HepG2 (cell line): Measurements from ENCODE around the gene KIAA0232. TPM values are rescaled to one million over a fixed set of nuclear protein-coding genes. Genes with fewer than 3 reads are reported as not detected.

Experiments used
- ATF7-NPFF ChIP-seq: sonication (generic); formaldehyde crosslinking; IDR thresholded peaks from 2 replicates; pipeline ENCODE4 v1.8.1; 2023; ENCODE audit warnings: mild to moderate bottlenecking, low read depth, missing genetic modification reagents, moderate library complexity
- CHCHD3 ChIP-seq: sonication (generic); formaldehyde crosslinking; IDR thresholded peaks from 2 replicates; pipeline ENCODE4 v1.8.0; 2022; ENCODE audit warnings: mild to moderate bottlenecking, missing genetic modification reagents, moderate library complexity
- KMT2B ChIP-seq: IDR thresholded peaks from 2 replicates; pipeline ENCODE4 v1.6.1; 2016; ENCODE audit warnings: missing genetic modification reagents, missing compliant biosample characterization
- RXRB ChIP-seq: IDR thresholded peaks from 2 replicates; pipeline ENCODE4 v1.6.1; 2016; ENCODE audit warnings: borderline replicate concordance, missing genetic modification reagents, missing compliant biosample characterization
- SETDB1 ChIP-seq: sonication (generic); formaldehyde crosslinking; IDR thresholded peaks from 2 replicates; pipeline ENCODE4 v1.5.1; 2020; ENCODE audit warnings: missing genetic modification reagents, mild to moderate bottlenecking, borderline replicate concordance
- SMYD3 ChIP-seq: sonication (generic); formaldehyde crosslinking; IDR thresholded peaks from 2 replicates; pipeline ENCODE4 v1.8.1; 2023; ENCODE audit warnings: mild to moderate bottlenecking, missing genetic modification reagents
- ZBTB3 ChIP-seq: sonication (generic); formaldehyde crosslinking; IDR thresholded peaks from 2 replicates; pipeline ENCODE4 v1.4.0; 2020; ENCODE audit warnings: low read depth, mild to moderate bottlenecking, moderate library complexity, missing genetic modification reagents, borderline replicate concordance
- ZFYVE20 ChIP-seq: sonication (generic); formaldehyde crosslinking; IDR thresholded peaks from 2 replicates; pipeline ENCODE4 v1.8.0; 2023; ENCODE audit warnings: low read depth, mild to moderate bottlenecking, moderate library complexity, missing genetic modification reagents, borderline replicate concordance
- ZNF432 ChIP-seq: sonication (generic); formaldehyde crosslinking; IDR thresholded peaks from 2 replicates; pipeline ENCODE4 v1.5.0; 2020; ENCODE audit warnings: missing genetic modification reagents, mild to moderate bottlenecking, borderline replicate concordance
- ZNF446 ChIP-seq: sonication (generic); formaldehyde crosslinking; IDR thresholded peaks from 2 replicates; pipeline ENCODE4 v1.5.0; 2020; ENCODE audit warnings: mild to moderate bottlenecking, missing genetic modification reagents
- ZNF761 ChIP-seq: sonication (generic); formaldehyde crosslinking; conservative IDR thresholded peaks from 2 replicates; pipeline ENCODE4 v1.4.0; 2020; ENCODE audit warnings: mild to moderate bottlenecking, missing genetic modification reagents
- polyA plus RNA-seq, 8 experiments: library from polyadenylated mRNA; depleted of rRNA in 3 of 8; stranded (reverse) in 7 of 8; unstranded in 1 of 8; fragments of >200 nt; fragmentation: Illumina TruSeq in 4 of 8; extraction: Trizol in 4 of 8; gene quantifications; 2 replicates each; pipeline versions ENCODE4 v1.2.1 to v1.2.3, GENCODE V29; 2011 to 2016; ENCODE audit warnings: low read depth in 4 of 8, missing spikeins in 1 of 8, mixed read lengths in 1 of 8; ENCODE audit not compliant: insufficient read depth in 1 of 8
- total RNA-seq, 5 experiments: library from RNA; depleted of rRNA; stranded (reverse); fragments of >200 nt; fragmentation: Illumina TruSeq; extraction: Trizol; gene quantifications; 2 replicates each; pipeline ENCODE4 v1.2.3, GENCODE V29; 2016; ENCODE audit warnings: low read depth in 1 of 5
- TF ChIP-seq, protein P1 (sequence below): sonication (generic); formaldehyde crosslinking; IDR thresholded peaks from 2 replicates; pipeline ENCODE4 v1.8.0; 2022; ENCODE audit warnings: missing genetic modification reagents, mild to moderate bottlenecking, moderate library complexity, borderline replicate concordance
- TF ChIP-seq, protein P2 (sequence below): fragments of 450-650 bp; IDR thresholded peaks from 2 replicates; pipeline ENCODE4 v1.6.1; 2016
- TF ChIP-seq, protein P3 (sequence below): sonication (generic); formaldehyde crosslinking; IDR thresholded peaks from 2 replicates; pipeline ENCODE4 v1.5.1; 2020; ENCODE audit warnings: missing genetic modification reagents, mild to moderate bottlenecking, borderline replicate concordance
- TF ChIP-seq, protein P4 (sequence below): sonication (generic); formaldehyde crosslinking; IDR thresholded peaks from 2 replicates; pipeline ENCODE4 v1.9.0; 2021; ENCODE audit warnings: mild to moderate bottlenecking, missing genetic modification reagents

Gene KIAA0232
- total and polyA plus RNA-seq, 2 of the 13 experiments (the other 11 are each of a cell fraction or from before 2014, with no cell fraction given): 7.8 to 17.1 TPM

DNA sequence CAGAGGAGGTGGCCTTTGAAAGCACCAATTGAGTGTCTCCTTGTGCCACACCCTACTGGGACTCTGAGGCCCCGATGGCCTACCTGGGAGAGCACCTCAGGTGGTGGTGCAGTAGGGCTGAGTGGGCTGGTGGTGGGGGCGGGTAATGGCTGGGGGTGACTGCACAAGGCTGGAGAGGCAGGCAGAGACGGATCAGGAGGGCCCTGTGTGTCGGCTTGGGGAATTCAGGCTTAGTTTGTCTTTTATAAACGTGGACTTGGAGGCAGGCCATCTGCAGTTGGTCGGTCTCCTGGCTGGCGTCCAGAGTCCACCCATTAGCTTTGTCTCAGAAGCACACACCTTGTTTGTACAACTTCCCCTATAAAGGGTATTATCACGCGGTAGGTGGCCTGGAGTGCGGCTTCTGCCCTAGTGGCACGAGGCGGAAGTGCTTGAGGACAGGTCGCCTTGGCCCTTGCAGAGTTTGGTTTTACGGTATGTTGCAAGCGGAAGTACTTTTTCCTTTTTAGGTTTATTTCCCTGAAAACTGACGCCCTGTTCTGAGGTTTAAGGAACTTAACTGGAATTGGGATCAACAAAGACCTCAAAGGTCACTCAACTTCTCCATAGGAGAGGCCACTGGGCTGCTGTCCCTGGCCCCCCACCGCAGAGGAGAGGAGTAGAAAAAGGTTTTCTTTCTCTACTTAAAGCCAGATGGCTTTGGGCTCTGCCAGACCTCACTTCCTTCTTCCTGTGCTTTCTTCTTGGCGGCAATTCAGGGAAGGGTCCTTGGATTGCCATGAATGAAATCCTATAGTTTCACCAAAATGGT, 135.1 kb downstream of the KIAA0232 start (continued):
- TF ChIP-seq, protein P1, sequence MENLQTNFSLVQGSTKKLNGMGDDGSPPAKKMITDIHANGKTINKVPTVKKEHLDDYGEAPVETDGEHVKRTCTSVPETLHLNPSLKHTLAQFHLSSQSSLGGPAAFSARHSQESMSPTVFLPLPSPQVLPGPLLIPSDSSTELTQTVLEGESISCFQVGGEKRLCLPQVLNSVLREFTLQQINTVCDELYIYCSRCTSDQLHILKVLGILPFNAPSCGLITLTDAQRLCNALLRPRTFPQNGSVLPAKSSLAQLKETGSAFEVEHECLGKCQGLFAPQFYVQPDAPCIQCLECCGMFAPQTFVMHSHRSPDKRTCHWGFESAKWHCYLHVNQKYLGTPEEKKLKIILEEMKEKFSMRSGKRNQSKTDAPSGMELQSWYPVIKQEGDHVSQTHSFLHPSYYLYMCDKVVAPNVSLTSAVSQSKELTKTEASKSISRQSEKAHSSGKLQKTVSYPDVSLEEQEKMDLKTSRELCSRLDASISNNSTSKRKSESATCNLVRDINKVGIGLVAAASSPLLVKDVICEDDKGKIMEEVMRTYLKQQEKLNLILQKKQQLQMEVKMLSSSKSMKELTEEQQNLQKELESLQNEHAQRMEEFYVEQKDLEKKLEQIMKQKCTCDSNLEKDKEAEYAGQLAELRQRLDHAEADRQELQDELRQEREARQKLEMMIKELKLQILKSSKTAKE (CRISPR knock-in tag): peak; percentile 89
- TF ChIP-seq ZBTB3 (CRISPR knock-in tag) (peak; percentile 64; the same call in 1 of the 2 replicates), RXRB (CRISPR knock-in tag) (peak; percentile 93), ZNF446 (CRISPR knock-in tag) (peak; percentile 84), ZNF432 (CRISPR knock-in tag) (no peak), ZNF761 (0 out of 2 replicates have a peak, but pooled peaks have one; percentile 54), SMYD3 (peak; percentile 89; the same call in 1 of the 2 replicates), SETDB1 (no peak), KMT2B (CRISPR knock-in tag) (peak; percentile 64; the same call in 1 of the 2 replicates), ATF7-NPFF (CRISPR knock-in tag) (peak; percentile 73; the same call in 1 of the 2 replicates), CHCHD3 (no peak), ZFYVE20 (CRISPR knock-in tag) (no peak)
- TF ChIP-seq, protein P2, sequence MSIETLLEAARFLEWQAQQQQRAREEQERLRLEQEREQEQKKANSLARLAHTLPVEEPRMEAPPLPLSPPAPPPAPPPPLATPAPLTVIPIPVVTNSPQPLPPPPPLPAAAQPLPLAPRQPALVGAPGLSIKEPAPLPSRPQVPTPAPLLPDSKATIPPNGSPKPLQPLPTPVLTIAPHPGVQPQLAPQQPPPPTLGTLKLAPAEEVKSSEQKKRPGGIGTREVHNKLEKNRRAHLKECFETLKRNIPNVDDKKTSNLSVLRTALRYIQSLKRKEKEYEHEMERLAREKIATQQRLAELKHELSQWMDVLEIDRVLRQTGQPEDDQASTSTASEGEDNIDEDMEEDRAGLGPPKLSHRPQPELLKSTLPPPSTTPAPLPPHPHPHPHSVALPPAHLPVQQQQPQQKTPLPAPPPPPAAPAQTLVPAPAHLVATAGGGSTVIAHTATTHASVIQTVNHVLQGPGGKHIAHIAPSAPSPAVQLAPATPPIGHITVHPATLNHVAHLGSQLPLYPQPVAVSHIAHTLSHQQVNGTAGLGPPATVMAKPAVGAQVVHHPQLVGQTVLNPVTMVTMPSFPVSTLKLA: peak; percentile 64
- TF ChIP-seq, protein P3, sequence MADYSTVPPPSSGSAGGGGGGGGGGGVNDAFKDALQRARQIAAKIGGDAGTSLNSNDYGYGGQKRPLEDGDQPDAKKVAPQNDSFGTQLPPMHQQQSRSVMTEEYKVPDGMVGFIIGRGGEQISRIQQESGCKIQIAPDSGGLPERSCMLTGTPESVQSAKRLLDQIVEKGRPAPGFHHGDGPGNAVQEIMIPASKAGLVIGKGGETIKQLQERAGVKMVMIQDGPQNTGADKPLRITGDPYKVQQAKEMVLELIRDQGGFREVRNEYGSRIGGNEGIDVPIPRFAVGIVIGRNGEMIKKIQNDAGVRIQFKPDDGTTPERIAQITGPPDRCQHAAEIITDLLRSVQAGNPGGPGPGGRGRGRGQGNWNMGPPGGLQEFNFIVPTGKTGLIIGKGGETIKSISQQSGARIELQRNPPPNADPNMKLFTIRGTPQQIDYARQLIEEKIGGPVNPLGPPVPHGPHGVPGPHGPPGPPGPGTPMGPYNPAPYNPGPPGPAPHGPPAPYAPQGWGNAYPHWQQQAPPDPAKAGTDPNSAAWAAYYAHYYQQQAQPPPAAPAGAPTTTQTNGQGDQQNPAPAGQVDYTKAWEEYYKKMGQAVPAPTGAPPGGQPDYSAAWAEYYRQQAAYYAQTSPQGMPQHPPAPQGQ (CRISPR knock-in tag): no peak
- TF ChIP-seq, protein P4, sequence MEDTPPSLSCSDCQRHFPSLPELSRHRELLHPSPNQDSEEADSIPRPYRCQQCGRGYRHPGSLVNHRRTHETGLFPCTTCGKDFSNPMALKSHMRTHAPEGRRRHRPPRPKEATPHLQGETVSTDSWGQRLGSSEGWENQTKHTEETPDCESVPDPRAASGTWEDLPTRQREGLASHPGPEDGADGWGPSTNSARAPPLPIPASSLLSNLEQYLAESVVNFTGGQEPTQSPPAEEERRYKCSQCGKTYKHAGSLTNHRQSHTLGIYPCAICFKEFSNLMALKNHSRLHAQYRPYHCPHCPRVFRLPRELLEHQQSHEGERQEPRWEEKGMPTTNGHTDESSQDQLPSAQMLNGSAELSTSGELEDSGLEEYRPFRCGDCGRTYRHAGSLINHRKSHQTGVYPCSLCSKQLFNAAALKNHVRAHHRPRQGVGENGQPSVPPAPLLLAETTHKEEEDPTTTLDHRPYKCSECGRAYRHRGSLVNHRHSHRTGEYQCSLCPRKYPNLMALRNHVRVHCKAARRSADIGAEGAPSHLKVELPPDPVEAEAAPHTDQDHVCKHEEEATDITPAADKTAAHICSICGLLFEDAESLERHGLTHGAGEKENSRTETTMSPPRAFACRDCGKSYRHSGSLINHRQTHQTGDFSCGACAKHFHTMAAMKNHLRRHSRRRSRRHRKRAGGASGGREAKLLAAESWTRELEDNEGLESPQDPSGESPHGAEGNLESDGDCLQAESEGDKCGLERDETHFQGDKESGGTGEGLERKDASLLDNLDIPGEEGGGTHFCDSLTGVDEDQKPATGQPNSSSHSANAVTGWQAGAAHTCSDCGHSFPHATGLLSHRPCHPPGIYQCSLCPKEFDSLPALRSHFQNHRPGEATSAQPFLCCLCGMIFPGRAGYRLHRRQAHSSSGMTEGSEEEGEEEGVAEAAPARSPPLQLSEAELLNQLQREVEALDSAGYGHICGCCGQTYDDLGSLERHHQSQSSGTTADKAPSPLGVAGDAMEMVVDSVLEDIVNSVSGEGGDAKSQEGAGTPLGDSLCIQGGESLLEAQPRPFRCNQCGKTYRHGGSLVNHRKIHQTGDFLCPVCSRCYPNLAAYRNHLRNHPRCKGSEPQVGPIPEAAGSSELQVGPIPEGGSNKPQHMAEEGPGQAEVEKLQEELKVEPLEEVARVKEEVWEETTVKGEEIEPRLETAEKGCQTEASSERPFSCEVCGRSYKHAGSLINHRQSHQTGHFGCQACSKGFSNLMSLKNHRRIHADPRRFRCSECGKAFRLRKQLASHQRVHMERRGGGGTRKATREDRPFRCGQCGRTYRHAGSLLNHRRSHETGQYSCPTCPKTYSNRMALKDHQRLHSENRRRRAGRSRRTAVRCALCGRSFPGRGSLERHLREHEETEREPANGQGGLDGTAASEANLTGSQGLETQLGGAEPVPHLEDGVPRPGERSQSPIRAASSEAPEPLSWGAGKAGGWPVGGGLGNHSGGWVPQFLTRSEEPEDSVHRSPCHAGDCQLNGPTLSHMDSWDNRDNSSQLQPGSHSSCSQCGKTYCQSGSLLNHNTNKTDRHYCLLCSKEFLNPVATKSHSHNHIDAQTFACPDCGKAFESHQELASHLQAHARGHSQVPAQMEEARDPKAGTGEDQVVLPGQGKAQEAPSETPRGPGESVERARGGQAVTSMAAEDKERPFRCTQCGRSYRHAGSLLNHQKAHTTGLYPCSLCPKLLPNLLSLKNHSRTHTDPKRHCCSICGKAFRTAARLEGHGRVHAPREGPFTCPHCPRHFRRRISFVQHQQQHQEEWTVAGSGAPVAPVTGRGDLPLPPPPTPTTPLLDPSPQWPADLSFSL (CRISPR knock-in tag): peak; percentile 68; the same call in 1 of the 2 replicates
